Umbilical cord (tissue), 2 donors: ENCODE results near the gene CSHL1. TPM values are rescaled to one million over a fixed set of nuclear protein-coding genes. Genes with fewer than 3 reads are reported as not detected.
"Not testable (repeated sequence)": the region's sequence is repeated elsewhere in the genome, so short reads cannot be mapped to it uniquely, and the experiment has no call there.

Experiments used
- DNase-seq: peaks from one replicate; pipeline ENCODE4 v3.0.0-alpha.2; 2015; ENCODE audit warnings: low spot score
- total RNA-seq: library from RNA; depleted of rRNA; stranded (reverse); fragments of >200 nt; gene quantifications from one replicate; pipeline ENCODE4 v1.2.3, GENCODE V29; 2014; ENCODE audit warnings: low replicate concordance; ENCODE audit not compliant: insufficient read depth

The CSHL1 gene
- total RNA-seq, 1 donor from 2014 or later = 5.5 TPM

DNA sequence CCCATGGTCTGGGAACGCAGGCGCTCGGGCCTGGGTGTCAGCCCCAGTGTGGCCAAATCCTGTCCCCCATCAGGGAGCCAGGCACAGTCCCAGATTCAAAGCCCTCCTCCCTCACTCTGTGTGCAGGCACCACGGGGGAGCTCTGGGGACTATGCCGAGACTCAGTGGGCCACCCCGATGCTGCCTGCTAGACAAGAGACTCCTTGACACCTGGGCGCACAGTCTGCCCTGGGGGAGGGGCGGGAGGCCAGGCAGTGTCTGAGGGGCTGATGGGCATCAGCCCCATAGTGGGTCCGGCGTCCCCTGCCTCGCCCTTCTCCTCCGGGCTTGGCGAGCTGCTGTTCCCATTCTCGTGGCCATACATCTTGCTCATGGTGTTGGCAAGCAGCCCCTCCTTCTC lies 29.5 kb upstream of the CSHL1 start:
- DNase-seq = no peak

DNA sequence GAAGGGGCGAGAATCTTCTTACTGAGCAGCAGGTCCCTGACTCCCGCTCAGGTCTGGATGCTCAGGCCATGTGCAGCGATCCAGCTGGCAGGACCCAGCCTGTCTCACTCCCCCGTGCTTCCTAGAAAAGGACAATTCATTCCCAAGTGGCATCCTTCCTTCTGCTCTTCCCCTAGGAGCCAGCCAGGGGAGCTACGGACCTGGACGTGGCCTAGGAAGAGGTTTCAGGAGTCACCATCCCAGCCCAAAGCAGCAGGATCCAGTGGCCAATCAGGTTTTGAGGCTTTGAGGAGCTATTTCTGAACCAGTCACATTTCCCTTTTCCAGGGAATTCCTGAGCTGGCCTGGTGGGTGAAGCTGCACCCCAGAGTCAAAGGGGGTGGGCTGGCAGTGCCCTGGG lies 28.8 kb upstream of the CSHL1 start:
- no peak for DNase-seq

DNA sequence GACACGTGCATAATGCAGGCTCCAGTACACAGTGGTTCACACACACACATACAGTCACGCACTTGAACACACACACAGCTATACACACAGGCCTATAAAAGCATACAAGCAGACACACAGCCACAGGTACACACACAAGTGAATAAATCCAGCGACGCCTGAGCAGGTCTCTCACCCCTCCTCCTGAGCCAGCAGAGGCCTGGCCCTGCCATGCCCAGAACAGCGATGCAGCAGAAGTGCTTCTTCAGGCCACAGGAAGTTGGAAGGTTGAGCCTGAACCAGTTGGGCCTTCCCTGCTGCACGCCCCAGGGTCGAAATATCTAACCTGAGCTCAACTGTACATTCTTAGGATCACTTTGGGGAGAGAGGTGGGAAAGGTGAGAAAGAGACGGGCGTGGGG lies 28.3 kb upstream of the CSHL1 start:
- DNase-seq = no peak

DNA sequence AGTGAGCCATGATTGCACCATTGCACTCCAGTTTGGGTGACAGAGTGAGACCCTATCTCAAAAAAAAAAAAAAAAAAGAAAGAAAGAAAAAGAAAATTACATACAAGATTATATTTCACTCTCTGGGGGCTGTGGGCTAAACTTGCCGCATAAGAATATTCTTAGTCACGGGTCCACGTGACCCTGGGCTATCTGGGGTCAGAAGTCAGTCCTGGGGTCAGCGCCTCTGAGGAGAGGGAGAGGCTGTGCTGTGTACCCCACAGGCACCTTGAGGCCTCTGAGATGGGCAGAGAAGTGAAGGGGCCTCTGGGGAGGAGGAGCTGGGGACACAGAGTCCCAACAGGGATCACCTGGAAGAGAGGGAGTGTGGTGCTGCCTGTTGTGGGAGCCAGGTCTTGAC lies 26.9 kb upstream of the CSHL1 start:
- no peak for DNase-seq

DNA sequence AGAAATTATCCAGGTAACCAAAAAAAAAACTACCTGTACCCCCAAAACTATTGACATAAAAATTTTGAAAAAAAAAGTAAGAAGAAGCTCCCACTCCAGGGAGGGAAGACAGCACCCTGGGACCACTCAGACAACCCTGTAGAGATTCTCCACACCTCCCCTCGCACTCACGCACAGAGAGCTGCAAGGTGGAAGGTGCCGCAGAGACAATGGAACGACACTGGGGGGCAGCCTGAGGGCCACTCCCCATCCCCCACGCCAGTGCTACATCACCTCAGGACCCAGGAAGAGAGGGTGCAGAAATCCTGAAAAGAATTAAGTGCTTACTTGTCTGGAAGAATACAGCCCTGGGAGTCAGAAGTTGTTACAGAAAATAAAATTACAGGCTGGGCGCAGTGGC lies 26.3 kb upstream of the CSHL1 start:
- DNase-seq = no peak

DNA sequence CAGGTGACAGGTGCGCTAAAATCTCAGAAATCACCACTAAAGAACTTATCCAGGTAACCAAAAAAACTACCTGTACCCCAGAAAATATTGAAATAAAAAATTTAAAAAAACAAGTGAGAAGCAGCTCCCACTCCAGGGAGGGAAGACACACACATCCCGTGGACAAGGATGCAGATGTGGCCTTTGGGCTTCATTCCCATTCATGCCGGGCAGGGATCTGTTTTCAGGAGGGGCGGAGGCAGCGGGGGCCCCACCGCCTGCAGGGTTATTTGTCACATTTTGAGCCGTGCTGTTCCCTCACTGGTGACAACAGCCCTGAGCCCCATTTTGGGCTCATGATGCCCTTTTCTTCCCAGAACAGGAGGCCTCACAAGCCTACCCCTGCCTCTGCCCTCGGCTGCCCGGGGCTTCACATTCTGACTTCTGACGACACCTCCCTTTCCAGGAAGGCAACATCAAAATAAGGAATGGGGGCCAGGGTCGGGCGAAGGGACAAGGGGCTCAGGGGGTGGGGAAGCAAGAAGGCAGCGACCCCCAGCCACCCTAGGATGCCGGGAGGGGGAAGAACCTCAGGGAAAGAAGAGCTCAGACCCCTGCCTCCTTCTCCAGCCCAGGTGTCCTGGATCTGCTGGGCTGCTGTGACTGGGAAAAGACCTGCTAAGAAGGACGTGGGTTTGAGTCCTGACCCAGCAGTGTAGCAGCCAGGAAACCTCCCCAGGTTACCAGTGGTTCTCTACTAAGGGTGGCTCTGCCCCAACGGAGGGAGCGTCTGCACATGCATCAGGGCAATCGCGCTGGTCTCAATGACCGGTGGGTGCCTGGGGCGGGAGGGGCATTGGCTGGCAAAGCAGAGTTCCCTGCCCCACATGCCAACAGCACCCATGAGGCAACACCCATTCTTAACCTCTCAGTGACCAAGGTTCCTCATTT lies 23.4 kb upstream of the CSHL1 start:
- DNase-seq = no peak

DNA sequence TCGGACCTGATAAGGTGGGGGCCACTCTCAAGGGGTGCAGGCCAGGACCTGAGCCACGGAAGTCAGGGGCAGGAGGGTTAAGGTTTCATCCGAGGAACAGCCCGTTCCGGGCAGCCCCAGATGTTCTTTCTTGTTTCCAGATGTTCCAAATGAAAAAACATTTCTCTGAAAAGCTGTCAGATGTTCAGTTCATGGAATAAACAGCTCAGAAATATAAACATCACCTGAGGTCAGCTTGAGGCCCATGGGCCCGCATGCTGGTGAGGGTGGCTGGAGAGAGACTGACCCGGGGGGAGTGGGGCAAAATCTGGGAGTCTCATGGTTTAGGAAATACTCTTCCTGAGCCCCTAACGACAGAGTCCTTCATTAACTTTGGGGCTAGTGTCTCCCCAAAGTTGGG lies 22.5 kb upstream of the CSHL1 start:
- DNase-seq = no peak

DNA sequence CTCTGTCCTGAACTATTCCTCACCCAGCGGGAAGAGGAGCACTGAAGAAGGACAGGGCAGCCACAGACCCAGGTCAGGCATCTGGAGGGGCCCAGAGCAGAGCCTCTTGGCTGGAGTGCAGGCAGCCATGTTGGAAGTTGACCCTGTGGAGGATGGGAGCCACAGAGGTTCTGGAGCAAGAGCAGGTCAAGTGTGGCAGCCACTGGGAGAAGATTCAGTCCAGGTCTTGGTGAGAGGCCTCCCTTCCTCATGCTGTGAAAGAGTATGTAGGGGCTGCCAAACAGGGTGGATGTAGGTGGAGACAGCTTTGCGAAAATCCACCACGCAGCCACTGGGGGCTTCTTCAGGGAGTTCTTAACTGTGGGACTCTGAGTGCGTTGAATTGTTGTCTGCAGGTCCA lies 21.7 kb upstream of the CSHL1 start:
- DNase-seq = no peak

DNA sequence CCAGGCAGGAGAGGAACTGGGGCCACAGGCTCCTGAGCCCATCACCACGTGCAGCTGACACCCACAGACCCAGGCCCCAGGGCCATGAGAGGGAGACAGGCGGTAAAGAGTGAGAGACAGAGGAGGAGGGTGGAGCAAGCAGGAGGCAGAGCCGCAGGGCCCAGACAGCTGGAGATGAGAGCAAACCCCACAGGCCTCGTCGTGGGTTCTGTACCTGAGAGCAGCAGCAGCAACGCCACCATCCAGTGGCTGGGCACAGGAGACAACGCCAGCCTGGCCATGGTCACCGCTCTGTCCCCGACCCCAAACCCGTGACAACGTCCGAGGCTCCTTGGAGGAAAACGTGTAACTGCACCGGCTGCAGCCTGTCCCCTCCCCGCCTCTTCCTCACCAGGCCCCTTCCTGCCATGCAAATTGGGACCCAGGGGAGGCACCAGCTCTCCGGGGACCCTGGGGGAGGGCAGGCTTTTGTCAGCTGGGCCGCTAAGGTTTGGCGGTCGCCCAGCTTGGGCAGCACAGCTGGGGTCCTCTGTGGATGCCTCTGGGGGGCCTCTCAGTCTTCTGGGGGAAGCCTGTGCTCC lies 21.0 kb upstream of the CSHL1 start, which contains the start of gene CD79B:
CD79B (minus strand) TSS at position 351 of the 581 bp plus-strand sequence; CDS start at position 281, 70 bp downstream.
- DNase-seq = no peak

DNA sequence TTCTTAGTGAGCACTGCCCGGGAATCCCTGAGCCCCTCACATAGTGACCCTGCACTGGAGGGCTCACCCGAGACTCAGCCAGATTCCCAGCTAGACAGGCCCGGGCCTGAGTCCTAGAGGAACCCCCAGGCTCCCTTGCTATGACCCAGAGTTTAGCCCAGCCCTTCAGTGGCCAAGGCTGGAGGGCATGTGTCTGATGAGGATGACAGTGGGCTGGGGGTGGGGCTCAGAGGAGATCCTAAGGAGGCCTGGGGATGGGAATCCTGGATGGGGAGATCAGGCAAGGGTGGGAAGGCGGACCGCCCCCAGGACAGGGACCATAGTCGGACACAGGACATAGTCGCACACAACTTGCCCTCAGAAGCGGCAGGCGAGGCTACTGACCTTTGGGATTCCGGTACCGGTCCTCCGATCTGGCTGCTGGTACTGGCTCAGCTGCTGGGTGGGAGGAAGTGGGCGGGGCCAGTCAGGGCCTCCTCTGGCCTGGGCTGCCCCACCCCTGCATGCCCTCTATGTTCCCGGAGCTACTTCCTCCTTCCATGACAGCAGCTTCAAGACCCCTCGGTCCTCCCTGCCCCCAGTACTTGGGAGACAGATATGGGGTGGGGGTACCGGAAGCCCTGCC lies 20.0 kb upstream of the CSHL1 start:
- DNase-seq = peak; percentile 10

DNA sequence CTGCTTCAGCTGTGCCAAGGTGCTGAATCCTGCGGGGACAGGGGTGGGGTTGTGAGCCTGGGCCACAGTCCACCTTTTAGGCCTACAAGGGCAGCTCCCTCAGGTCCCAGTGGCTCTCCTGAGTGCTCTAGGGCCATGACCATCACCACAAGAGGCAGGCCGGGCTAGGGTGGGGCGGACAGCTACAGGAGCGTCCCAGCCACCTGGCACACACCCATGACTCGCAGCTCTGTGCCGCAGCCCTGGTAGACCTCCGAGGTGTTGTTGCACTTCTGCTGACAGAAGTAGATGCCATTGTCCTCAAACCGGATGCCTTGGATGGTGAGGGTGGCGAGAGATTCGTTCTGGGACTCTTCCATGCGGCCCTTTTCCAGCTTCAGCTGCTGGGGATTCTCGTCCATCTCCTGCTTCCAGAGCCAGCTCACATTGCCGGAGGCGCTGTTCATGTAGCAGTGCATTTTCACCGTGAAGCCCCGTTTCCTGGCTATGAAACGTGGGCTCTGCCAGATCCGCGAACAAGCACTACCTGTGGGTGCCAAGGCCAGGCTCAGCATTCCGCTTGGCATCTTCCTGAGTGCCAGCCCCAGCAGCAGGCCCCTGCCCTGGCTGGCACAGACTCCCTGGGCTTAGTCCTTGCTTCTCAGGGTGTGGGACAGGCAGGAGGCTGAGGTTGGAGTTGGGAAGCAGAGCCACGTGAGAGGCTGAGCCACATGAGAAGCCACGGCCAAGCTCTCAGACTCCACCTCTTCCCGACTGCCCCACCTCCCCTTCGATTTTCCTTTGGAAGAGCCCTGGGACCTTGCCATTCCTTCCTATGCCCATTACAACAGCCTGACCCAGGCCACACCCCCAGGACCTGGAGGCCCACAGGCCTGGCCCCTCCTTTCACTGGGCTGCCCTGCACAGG lies 19.1 kb upstream of the CSHL1 start:
- DNase-seq = peak; percentile 10

DNA sequence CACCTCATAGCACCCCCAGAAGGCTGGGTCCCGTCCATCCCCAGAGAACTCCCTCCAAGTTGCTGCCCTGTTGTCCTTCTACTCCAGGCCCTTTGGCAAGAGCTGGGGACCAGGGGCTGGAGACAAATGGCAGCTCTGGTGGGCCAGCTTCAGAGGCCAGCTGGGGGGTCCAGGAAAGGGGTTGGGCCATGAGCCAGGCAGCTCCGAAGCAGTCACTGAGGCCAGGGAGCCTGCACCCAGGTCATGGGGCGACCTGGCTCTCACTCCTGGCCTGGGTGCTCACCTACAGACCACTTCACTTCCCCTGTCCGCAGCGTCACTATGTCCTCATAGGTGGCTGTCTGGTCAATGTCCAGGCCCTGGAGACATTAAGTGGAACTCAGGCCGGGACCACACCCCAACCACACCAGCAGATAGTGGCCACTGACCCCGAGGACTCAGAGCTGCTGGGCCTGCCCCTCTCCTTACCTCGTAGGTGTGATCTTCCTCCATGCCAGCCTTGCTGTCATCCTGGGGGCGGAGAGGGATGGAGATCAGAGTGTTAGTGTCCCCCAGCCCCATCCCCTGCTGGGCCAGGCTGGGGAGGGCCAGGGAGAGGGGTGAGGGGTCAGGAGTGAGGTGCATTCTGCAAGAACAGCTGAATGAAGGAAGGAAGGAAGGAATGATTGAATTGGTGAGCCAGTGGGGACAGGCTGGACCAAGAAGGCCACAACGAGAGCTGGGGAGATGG lies 18.1 kb upstream of the CSHL1 start:
- DNase-seq = no peak

DNA sequence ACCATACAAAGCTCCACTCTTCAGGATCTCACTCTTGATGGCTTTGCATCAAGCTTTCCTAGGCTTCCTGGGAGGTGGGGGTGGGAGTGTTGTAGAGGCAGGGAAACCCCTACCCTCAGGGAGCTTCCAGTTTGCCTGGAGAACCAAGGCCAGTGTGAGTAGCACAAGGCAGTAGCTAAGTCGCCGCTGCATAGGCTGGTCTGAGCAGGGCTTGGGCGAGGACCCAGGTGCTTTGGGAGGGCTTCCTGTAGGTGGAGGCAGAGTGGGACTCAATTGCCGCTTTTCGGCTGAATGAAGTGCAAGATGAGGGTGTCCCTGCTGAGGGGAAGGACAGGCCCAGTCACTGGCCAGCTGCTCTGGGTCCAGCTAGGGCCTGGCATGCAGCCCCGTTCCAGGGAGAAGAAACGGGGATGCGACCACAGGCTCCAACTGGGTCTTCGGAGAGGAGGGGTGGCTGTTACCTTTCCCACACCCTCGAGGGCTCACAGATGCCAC lies 17.2 kb upstream of the CSHL1 start:
- DNase-seq = no peak

DNA sequence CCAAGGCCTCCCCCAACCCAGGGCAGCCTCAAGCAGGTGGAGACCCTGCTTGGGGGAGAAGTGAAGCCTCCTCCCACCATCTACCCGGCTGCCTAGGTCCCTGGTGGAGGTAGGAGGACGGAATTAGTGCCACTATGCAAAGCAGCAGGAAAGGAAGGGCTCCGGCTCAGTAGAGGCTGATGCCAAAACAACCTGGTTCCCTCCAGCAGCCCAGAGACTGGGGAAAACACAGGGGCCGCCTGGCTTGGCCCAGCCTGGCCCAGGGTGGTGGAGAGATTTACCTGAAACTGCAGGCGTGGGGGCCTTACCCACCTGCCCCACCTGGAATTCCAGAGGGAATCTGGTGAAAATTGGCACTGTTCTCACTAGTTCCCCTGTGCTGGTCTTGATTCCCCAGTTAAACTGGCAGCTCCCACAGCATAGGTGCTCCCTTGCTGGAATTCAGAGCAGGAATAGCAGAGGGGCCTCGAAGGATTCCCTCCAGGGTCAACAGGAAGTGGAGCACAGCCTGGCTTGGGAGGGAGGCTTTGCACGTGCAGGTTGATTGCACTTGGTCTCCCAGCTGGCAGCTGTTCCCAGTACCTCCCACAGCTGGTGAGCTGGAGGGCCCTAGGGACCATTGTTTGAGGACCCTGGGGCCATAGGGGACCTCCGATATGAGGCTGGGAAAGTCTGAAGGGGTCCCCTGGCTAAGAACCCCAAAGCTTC lies 16.6 kb upstream of the CSHL1 start:
- DNase-seq = no peak

DNA sequence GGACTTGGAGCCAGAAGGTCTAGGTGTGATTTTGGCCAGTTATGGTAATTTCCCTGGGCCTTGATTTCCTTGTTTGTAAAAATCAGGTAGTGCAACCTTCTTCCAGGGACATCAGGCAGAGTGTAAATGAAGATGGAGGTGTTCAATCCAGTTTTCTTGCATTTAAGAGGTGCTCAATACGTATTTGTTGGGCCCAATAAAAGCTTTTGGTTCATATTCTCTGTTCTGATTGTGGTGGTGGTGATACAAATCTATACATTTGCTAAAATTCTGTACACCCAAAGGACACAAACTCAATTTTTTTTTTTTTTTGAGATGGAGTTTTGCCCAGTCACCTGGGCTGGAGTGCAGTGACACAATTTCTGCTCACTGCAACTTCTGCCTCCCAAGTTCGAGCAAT lies 15.1 kb upstream of the CSHL1 start:
- DNase-seq = no peak

DNA sequence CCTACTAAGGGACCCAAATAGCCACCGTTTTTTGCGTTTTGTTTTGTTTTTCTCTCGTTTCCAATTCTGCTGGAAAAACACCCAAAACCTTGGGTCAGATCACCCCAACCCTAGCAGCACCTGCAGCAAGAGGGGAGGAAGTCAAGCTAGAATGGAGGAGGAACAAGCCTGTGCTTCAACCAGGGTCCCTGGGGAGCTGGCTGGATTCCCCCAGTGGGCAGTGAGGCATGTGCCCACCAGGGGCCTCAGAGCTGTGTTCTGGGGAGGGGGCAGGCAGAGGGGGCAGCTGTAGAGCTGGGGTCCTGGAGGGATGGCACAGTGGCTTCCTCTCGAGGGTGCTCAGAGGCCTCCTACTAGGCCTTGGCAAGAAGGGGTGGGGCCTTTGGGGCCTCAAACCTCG lies 14.6 kb upstream of the CSHL1 start:
- no peak for DNase-seq

DNA sequence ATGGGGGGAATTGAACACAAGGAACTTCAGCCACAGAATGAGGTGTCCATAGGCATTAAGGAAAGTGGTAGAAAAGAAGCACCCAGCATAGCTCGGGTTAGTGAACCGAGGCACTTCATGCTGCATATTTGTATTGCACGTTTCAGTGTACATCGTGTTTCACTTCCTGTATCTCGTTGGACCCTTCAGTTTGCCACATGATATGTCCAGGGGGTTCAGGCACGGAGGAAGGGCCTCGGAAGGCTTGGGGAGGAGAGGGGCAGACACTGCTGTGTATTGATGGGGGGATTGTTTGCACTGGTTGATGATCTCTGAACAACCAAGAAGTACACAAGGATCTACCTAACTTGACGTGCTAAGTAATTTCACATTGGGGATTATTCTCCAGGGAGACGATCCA lies 11.3 kb upstream of the CSHL1 start:
- DNase-seq = not testable (repeated sequence)

DNA sequence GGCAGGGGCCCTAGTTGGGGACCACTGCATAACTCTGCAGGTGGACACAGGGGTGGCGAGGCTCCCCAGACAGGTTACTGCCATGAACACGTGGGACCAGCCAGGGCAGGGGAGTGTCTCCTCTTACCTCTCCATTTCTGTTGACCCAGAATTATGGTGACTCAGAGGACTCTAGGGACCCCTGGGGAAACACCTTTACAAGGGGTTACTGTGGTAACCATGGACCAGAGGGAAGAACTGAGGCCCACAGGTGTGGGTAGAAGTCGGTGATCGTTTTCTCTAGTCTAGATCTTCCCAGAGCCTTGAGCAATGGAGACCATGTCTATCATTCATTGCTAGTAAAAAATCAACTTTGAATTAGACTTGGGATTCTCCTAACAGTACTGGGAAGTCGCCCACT lies 9.7 kb upstream of the CSHL1 start:
- DNase-seq = not testable (repeated sequence)

DNA sequence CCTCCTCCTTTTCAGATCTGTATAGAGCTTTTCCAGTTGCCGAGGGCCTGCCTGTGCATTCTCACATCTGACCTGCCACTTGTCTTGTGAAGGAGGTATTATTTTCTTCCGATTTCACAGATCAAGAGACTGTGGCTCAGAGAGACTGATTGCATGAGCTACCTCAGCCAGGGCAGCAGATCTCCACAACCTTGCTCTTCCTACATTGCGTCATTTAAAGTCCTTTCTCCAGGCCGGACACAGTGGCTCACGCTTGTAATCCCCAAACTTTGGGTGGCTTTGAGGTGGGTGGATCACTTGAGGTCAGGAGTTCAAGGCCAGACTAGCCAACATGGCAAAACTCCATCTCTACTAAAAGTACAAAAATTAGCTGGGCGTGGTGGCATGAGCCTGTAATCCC lies 9.0 kb upstream of the CSHL1 start:
- not testable (repeated sequence) for DNase-seq

DNA sequence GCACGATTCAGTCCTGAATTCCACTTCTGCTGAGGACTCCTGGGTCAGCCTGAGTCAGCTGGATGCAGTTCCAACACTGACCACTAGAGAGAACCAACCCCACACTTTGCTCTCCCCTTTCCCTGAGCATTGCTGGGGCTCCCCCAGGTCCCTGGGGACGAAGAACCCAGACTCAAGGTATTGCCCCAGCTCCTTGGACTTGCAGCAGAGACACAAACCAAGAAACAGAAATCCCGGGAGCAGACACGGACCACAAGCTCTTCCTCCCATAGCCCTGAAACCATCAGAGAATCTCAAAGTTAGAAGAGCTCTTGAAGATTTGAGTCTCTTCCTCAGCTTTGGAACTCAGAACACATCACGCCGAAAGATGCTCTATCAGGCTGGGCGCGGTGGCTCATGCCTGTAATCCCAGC lies 8.3 kb upstream of the CSHL1 start:
- DNase-seq = peak; percentile 60
